Muscle of leg (tissue), 11 donors: Measurements from ENCODE around the gene IER3IP1. TPM values are rescaled to one million over a fixed set of nuclear protein-coding genes. Genes with fewer than 3 reads are reported as not detected.
"Not testable (repeated sequence)": the region's sequence is repeated elsewhere in the genome, so short reads cannot be mapped to it uniquely, and the experiment has no call there.

Experiments used
- DNase-seq: peaks from one replicate; pipeline ENCODE4 v3.0.0; 2013
- H3K27ac ChIP-seq: one replicate; pipeline ENCODE4 v1.5.1; 2013; ENCODE audit warnings: mild to moderate bottlenecking, low read length, control low read depth
- H3K27me3 ChIP-seq: one replicate; pipeline ENCODE4 v1.6.1; 2013; ENCODE audit warnings: low read length; ENCODE audit not compliant: control insufficient read depth, insufficient read depth
- H3K36me3 ChIP-seq: one replicate; pipeline ENCODE4 v1.6.1; 2013; ENCODE audit warnings: low read length; ENCODE audit not compliant: control insufficient read depth, insufficient read depth
- H3K4me1 ChIP-seq: one replicate; pipeline ENCODE4 v1.6.1; 2013; ENCODE audit warnings: low read length; ENCODE audit not compliant: control insufficient read depth, insufficient read depth
- H3K4me3 ChIP-seq: one replicate; pipeline ENCODE4 v1.5.1; 2013; ENCODE audit warnings: low read length, control low read depth
- H3K9me3 ChIP-seq: replicated peaks from 2 replicates; pipeline ENCODE4 v1.6.1; 2013; ENCODE audit warnings: low read depth, low read length; ENCODE audit not compliant: control insufficient read depth
- WGBS: methylation state at CpG from one replicate; pipeline ENCODE4 v1.1.5; 2013; ENCODE audit warnings: missing lambda C conversion rate; ENCODE audit not compliant: insufficient coverage; 5-methylcytosine and 5-hydroxymethylcytosine counted together
- polyA plus RNA-seq, 8 donors: library from polyadenylated mRNA; unstranded; fragments of 120-200 nt; gene quantifications; one replicate each; pipeline versions ENCODE4 v1.2.1 to v1.2.3, GENCODE V29; 2013; ENCODE audit warnings: inconsistent platforms in 1 of 8, low replicate concordance in 1 of 8; ENCODE audit not compliant: insufficient read length in 8 of 8, insufficient read depth in 1 of 8
- total RNA-seq: library from RNA; stranded (reverse); fragments of 120-200 nt; gene quantifications from one replicate; pipeline ENCODE4 v1.2.4, GENCODE V29; 2013

IER3IP1 gene
- total and polyA plus RNA-seq, 9 donors = 19.9 to 27.2 (median 21.2) TPM

DNA sequence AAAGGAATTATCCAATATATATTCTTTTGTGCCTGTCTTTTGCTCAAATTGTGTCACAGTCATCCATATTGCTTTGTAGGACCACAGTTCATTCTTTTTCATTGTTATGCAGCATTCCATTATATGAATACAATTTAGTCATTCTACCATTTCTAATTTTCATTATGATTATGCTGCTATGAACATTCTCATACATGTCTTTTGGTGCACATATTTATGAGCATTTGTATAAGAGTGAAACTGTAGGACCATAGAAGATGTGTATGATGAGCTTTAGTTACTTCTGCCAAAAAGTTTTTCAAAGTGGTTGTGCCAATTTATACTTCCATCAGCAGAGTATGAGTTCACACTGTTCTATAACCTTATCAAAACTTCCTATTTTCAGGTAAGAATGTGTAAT, 7.7 kb downstream of the IER3IP1 start:
- no peak overlapping the region for H3K4me3 ChIP-seq
- H3K36me3 ChIP-seq = peaks cover 4% of the 10 kb centered on the region
- DNase-seq = no peak

DNA sequence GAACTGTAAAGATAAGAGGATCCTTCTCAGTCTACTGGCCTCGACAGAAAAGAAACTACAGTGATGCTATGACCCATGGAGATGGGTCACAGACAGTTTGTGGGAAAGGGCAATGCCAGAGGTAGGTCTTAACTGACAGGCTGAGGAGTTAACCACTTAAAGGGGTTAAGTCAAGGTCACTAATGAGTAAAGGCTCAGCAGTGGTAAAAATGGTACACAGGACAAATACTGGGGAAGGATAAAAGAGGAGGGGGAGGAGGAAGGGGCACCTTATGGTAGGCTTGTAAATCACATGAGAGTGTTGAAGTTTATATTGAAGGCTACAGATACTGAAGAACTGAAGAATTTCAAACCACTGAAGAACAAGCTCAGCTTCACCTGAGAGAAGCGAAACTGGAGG, 9.9 kb downstream of the IER3IP1 start:
- 45% methylated on average over 1 of the region's 2 CpGs for WGBS
- no peaks in the 10 kb centered on the region for H3K27me3 ChIP-seq
- no peak overlapping the region for H3K27ac ChIP-seq
- H3K9me3 ChIP-seq = no peaks in the 10 kb centered on the region
- no peak overlapping the region for H3K4me3 ChIP-seq
- H3K36me3 ChIP-seq = no peaks in the 10 kb centered on the region
- DNase-seq = no peak
- no peaks in the 10 kb centered on the region for H3K4me1 ChIP-seq

More for the DNA sequence above, 7.7 kb downstream of the IER3IP1 start:
- Histone ChIP-seq H3K27me3 (no peaks in the 10 kb centered on the region), H3K4me1 (no peaks in the 10 kb centered on the region), H3K9me3 (no peaks in the 10 kb centered on the region), H3K27ac (no peak overlapping the region)

DNA sequence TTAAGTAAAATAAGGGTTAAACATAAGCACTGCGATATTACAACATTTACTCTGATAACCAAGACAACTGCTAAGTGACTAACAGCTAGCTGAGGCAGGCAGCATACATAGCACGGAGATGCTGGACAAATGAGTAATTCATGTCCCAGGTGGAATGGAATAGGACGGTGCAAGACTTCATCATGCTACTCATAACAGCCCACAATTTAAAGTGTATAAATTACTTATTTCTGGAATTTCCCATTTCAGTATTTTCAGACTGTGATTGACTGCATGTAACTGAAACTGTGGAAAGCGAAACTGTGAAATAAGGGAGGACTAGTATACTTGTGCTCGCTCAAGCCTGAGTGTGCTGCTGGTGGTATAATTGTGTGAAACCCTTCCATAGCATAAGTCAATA, 12.9 kb downstream of the IER3IP1 start:
- WGBS = no CpG with 5 or more reads among the region's 5 CpGs
- no peak for DNase-seq
- Histone ChIP-seq H3K27ac (no peak overlapping the region), H3K36me3 (no peaks in the 10 kb centered on the region), H3K27me3 (no peaks in the 10 kb centered on the region), H3K4me3 (no peak overlapping the region), H3K9me3 (no peaks in the 10 kb centered on the region), H3K4me1 (no peaks in the 10 kb centered on the region)

GRCh38 chr18:47160256-47160655, 15.9 kb downstream of the IER3IP1 start:
- no peak for DNase-seq
- no peaks in the 10 kb centered on the region for H3K27me3 ChIP-seq
- WGBS = 85% methylated on average over 4 of the region's 5 CpGs

DNA sequence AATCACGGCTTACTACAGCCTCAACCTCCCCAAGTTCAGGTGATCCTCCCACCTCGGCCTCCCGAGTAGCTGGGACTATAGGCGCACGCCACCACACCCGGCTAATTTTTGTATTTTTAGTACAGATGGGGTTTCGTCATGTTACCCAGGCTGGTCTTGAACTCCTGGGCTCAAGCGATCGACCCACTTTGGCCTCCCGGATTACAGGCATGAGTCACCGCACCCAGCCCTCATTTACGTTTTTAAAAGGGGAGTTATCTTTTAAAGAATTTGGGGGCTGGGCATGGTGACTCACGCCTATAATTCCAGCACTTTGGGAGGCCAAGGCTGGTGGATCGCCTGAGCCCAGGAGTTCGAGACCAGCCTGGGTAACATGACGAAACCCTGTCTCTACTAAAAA, 17.8 kb downstream of the IER3IP1 start:
- H3K27ac ChIP-seq, H3K9me3 ChIP-seq, DNase-seq, H3K27me3 ChIP-seq, H3K36me3 ChIP-seq, H3K4me1 ChIP-seq, H3K4me3 ChIP-seq: not testable (repeated sequence)
- 94% methylated on average over 6 of the region's 16 CpGs for WGBS

More at GRCh38 chr18:47160256-47160655, 15.9 kb downstream of the IER3IP1 start:
- H3K27ac ChIP-seq = no peak overlapping the region
- no peak overlapping the region for H3K4me3 ChIP-seq
- H3K9me3 ChIP-seq = no peaks in the 10 kb centered on the region
- H3K36me3 ChIP-seq = no peaks in the 10 kb centered on the region
- H3K4me1 ChIP-seq = no peaks in the 10 kb centered on the region

DNA sequence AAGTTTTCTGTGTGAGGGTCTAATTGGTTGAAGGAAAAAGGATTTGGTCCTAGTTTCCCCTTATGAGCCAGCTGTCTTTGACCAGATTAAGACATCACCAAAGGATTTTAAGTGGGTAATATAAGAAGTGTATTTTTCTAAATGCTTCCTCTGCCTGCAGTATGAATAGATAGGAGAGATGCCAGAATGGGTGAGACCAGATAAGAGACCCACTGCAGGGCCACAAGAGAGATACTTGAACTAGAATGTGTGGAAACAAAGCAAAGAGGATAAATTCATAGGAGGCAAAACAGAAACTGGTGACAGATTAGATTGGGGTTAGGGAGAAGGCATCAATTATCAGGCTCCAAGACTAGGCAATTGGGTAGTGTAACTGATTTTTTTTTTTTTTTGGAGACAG, 24.7 kb downstream of the IER3IP1 start:
- Histone ChIP-seq H3K4me1 (peaks cover 10% of the 10 kb centered on the region), H3K9me3 (no peaks in the 10 kb centered on the region), H3K36me3 (peaks cover 5% of the 10 kb centered on the region), H3K27ac (peak overlapping the region; percentile 91), H3K27me3 (no peaks in the 10 kb centered on the region), H3K4me3 (no peak overlapping the region)
- DNase-seq = no peak

- H3K27ac ChIP-seq = peak overlapping the region; percentile 91
- peaks cover 10% of the 10 kb centered on the region for H3K4me1 ChIP-seq
- no peaks in the 10 kb centered on the region for H3K27me3 ChIP-seq
- no peak for DNase-seq
- H3K9me3 ChIP-seq = no peaks in the 10 kb centered on the region
- 15% methylated on average over 4 of the region's 13 CpGs for WGBS
- H3K4me3 ChIP-seq = peak overlapping the region; percentile 85
- peaks cover 5% of the 10 kb centered on the region for H3K36me3 ChIP-seq
These were observed 25.3 kb downstream of the IER3IP1 start for GRCh38 chr18:47150824-47151366.

- under 1% methylated on average over 68 of the region's 70 CpGs for WGBS
- peaks cover 10% of the 10 kb centered on the region for H3K4me1 ChIP-seq
- no peaks in the 10 kb centered on the region for H3K9me3 ChIP-seq
- peak within 1 kb of the TSS; percentile 91 for H3K27ac ChIP-seq
- H3K27me3 ChIP-seq = no peaks in the 10 kb centered on the region
- DNase-seq = peak; percentile 95
- H3K36me3 ChIP-seq = peaks cover 5% of the 10 kb centered on the region
- H3K4me3 ChIP-seq = peak within 1 kb of the TSS; percentile 85
These were observed 25.9 kb downstream of the IER3IP1 start, which contains the start of gene HDHD2 for GRCh38 chr18:47150029-47150823. Gene HDHD2, minus strand, starts transcription at chr18:47150500. Its CDS starts 14,061 bp downstream, at chr18:47136439.

DNA sequence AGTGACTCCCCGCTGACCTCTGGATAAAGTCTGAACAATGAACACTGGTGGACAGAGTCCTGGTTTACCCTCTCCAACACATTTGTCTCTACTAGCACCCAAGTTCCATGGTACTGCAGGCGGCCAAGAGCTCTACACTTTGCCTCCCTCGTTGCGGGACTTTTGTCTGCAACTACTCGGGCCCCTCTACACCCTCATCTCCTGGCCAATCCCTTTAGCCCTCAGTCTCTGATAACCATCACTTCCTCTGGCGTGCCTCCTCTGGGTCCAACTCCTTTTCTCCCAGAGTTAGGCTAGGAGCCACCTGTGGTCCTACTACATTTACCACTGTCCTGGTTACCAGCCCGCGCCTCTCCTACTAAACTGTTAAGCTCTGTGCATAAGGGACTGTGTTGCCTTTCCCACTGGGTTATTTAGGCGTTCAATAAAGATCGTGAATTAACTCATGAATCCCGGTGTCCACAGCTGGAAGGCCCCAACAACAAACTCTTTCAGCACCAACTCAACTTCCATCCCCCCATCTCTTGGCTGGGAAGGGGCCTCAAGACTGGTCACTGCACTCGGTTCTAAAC, 26.6 kb downstream of the IER3IP1 start:
- peaks cover 4% of the 10 kb centered on the region for H3K36me3 ChIP-seq
- no peaks in the 10 kb centered on the region for H3K27me3 ChIP-seq
- peaks cover 10% of the 10 kb centered on the region for H3K4me1 ChIP-seq
- H3K4me3 ChIP-seq = peak overlapping the region; percentile 85
- 18% methylated on average over 12 of the region's 12 CpGs for WGBS
- no peaks in the 10 kb centered on the region for H3K9me3 ChIP-seq
- no peak for DNase-seq
- H3K27ac ChIP-seq = peak overlapping the region; percentile 91

GRCh38 chr18:47146206-47146605, 30.0 kb downstream of the IER3IP1 start:
- no peak overlapping the region for H3K27ac ChIP-seq
- no peaks in the 10 kb centered on the region for H3K9me3 ChIP-seq
- no peak overlapping the region for H3K4me3 ChIP-seq
- WGBS = no CpG with 5 or more reads among the region's 3 CpGs
- H3K4me1 ChIP-seq = peaks cover 10% of the 10 kb centered on the region
- DNase-seq = no peak
- no peaks in the 10 kb centered on the region for H3K36me3 ChIP-seq
- no peaks in the 10 kb centered on the region for H3K27me3 ChIP-seq
